Progenitor cell of endocrine pancreas (in vitro differentiated cells): Measurements from ENCODE around the gene DDX24. TPM values are rescaled to one million over a fixed set of nuclear protein-coding genes. Genes with fewer than 3 reads are reported as not detected.

Experiments used
- DNase-seq: peaks from one replicate; pipeline ENCODE4 v3.0.0; 2021; ENCODE audit warnings: low spot score; ENCODE audit not compliant: unreplicated experiment
- H3K27ac Mint-ChIP-seq: 2 replicates; pipeline ENCODE4 v1.8.0; 2021; ENCODE audit warnings: mild to moderate bottlenecking, moderate library complexity, mixed read lengths
- H3K27me3 Mint-ChIP-seq: 2 replicates; pipeline ENCODE4 v1.8.0; 2021; ENCODE audit warnings: mixed read lengths
- H3K36me3 Mint-ChIP-seq: 2 replicates; pipeline ENCODE4 v1.8.0; 2022; ENCODE audit warnings: mixed read lengths; ENCODE audit not compliant: insufficient read depth
- H3K4me1 Mint-ChIP-seq: 2 replicates; pipeline ENCODE4 v1.8.0; 2021; ENCODE audit warnings: low read depth, mixed read lengths
- H3K4me3 Mint-ChIP-seq: 2 replicates; pipeline ENCODE4 v1.8.0; 2021; ENCODE audit warnings: low read depth, mild to moderate bottlenecking, moderate library complexity, mixed read lengths
- H3K9me3 Mint-ChIP-seq: 2 replicates; pipeline ENCODE4 v1.8.0; 2021; ENCODE audit warnings: low read depth, mixed read lengths
- total RNA-seq: library from RNA; stranded (reverse); gene quantifications from 2 replicates; pipeline ENCODE4 v1.2.1, GENCODE V29; 2021
- TF ChIP-seq, protein P1 (sequence below): fragments of 200-600 bp; sonication (generic); IDR thresholded peaks from one replicate; pipeline ENCODE4 v1.5.0; 2021; ENCODE audit warnings: antibody characterized with exemption, mild to moderate bottlenecking; ENCODE audit not compliant: unreplicated experiment

The DDX24 gene
- total RNA-seq, 1 donor from 2014 or later: 139 TPM

DNA sequence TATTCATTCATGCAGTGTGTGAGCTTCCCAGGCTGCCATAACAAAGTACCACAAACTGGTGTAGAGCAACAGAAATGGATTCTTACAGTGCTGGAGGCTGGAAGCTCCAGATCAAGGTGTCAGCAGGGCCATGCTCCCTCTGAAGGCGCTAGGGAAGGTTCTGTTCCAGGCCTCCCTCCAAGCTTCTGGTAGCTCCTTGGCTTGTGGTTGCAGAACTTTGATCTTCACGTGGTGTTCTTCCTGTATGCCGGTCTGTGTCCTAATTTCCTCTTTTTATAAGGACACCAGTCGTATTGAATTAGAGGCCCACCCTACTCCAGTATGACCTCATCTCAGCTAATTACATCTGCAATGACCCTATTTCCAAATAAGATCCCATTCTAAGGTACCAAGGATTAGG lies 51.7 kb downstream of the DDX24 start:
- TF ChIP-seq, protein P1, sequence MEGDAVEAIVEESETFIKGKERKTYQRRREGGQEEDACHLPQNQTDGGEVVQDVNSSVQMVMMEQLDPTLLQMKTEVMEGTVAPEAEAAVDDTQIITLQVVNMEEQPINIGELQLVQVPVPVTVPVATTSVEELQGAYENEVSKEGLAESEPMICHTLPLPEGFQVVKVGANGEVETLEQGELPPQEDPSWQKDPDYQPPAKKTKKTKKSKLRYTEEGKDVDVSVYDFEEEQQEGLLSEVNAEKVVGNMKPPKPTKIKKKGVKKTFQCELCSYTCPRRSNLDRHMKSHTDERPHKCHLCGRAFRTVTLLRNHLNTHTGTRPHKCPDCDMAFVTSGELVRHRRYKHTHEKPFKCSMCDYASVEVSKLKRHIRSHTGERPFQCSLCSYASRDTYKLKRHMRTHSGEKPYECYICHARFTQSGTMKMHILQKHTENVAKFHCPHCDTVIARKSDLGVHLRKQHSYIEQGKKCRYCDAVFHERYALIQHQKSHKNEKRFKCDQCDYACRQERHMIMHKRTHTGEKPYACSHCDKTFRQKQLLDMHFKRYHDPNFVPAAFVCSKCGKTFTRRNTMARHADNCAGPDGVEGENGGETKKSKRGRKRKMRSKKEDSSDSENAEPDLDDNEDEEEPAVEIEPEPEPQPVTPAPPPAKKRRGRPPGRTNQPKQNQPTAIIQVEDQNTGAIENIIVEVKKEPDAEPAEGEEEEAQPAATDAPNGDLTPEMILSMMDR: no peak
- Mint-ChIP-seq H3K27me3 (no peaks in the 10 kb centered on the region), H3K36me3 (peaks cover 8% of the 10 kb centered on the region), H3K27ac (no peak overlapping the region), H3K9me3 (no peaks in the 10 kb centered on the region), H3K4me1 (peaks cover 6% of the 10 kb centered on the region), H3K4me3 (no peak overlapping the region)
- no peak for DNase-seq

DNA sequence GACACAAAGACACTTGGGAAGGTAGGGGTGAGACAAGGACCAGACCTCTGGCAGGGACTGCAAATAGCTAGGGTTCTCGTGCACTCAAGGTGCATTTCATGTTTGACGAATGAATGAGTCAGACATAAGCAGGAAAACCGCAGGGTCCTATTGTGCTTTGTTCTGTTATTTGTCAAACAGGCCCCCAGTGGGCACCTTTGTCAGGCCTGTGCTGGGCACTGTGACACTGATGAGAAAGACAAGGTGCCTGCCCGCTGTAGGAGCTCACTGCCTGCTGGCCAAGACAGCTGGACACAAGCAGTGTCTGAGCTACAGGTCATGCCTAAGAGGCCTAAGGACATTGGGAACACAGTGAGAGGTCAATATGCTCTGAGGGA lies 52.6 kb downstream of the DDX24 start:
- peaks cover 6% of the 10 kb centered on the region for H3K4me1 Mint-ChIP-seq
- no peak for DNase-seq
- H3K27me3 Mint-ChIP-seq: no peaks in the 10 kb centered on the region
- no peaks in the 10 kb centered on the region for H3K9me3 Mint-ChIP-seq
- peaks cover 2% of the 10 kb centered on the region for H3K36me3 Mint-ChIP-seq
- peak overlapping the region; percentile 61 for H3K4me3 Mint-ChIP-seq
- TF ChIP-seq, protein P1: no peak
- peak overlapping the region; percentile 35 for H3K27ac Mint-ChIP-seq

DNA sequence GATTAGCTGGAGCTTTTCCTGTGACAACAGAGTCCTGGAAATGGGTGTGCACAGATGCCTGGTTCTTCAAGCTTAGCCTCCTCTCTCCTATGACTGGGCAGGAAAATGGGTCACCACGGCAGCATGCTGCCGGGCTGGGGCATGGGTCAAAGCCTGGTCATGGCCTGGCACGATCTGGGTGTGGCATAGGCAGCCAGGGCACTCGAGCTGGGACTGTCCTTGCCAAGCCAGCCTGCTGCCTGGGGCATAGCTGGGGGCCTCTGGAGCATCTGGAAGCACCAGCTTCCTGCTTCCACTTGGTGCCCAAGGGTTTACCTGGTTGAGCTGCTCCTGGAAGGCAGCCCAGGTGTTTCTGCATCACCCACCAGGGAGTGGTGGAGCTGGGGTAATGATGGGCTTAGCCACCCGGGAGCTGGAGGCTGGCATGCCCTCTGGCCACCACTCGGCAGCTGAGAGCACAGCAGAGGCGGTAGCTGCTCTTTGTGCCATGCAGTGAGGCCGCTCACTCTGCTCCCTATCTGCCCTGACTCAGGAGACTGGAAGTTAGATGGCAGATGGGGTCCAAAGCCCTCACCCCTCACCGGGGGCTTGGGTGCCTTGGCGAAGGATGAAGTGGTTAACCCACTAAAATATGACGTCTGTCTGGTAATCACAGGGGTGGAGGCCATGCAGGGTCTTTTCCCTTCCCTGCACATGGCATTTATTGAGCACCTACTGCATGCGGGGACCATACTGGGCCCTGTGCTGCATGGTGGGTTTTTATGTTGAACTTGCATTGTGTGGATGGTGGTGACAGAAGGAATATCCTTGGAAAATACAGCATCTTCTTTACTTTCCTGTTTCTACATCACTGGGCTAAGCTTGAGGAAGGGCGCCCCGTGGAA lies 53.2 kb downstream of the DDX24 start:
- DNase-seq: no peak
- H3K27me3 Mint-ChIP-seq: no peaks in the 10 kb centered on the region
- TF ChIP-seq, protein P1: no peak
- H3K9me3 Mint-ChIP-seq: no peaks in the 10 kb centered on the region
- H3K4me3 Mint-ChIP-seq: peak overlapping the region; percentile 69
- no peaks in the 10 kb centered on the region for H3K36me3 Mint-ChIP-seq
- peak overlapping the region; percentile 35 for H3K27ac Mint-ChIP-seq
- H3K4me1 Mint-ChIP-seq: peaks cover 7% of the 10 kb centered on the region

DNA sequence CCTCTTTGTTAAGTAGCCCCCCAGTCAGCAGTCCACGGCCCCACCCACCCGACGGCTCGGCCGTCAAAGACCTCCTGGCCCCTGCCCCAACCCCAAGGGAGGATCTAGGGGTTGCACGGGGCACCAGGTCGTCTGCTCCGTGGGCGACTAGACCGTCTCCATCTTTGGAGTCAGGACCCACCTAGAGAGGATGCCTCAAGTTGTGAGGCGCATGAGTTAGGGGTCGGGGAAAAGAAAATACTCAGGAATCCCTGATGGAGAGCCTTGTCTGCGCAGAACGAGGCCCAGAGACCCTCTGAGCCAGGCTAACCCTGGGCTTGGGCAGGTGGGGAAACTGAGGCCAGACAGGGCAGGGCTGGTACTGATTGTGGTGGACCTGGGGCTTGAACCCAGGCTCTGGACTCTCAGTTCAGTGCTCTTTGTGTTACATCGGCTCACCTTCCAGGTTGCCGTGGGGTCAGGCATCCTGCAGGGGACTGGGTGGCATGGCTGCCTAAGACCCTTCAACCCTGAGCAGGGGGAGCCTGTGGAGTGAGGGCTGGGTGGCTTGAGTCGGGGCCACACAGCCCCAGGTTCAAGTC lies 54.0 kb downstream of the DDX24 start:
- Mint-ChIP-seq H3K36me3 (no peaks in the 10 kb centered on the region), H3K4me3 (peak overlapping the region; percentile 69), H3K27me3 (no peaks in the 10 kb centered on the region), H3K27ac (peak overlapping the region; percentile 10), H3K4me1 (peaks cover 9% of the 10 kb centered on the region), H3K9me3 (no peaks in the 10 kb centered on the region)
- TF ChIP-seq, protein P1: no peak
- DNase-seq: no peak

DNA sequence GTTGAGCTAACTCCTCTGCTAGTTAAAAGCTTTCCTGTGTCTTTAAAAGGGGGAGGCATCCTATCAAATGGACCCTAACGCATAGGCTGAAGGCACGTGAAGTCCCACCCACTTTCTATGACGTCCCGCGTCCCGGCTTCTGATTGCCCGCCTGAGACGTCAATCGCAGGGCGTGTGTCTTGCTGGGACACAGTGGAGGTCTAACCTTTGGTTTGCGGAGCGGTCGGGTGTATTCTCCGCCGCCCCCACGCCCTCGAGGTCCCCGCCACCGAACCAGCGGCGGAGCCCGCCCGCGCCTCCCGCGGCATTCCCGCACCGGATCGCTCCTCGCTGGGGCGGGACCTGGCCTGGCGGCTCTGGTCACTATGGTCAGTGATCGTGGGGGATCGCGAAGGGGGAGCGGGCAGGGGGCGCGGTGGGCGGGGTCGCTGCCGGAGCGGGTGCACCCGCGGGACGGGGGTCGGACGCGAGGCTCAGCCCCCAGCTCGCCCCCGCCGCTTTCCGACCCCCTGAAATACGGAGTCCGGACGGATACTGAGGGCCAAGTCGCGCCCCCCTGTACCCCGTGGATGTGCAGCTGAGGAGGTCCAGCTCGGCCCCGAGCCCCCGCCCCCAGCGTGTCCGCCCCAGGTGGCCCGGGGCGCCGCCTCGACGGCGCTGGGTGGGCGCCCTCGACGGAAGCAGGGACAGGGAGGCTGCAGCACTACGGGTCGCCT lies 54.7 kb downstream of the DDX24 start, which contains the start of gene OTUB2:
Gene OTUB2, plus strand, starts transcription at position 168 of the 716 bp plus-strand sequence. Its CDS starts 198 bp downstream, at position 366.
- TF ChIP-seq, protein P1: peak; percentile 7
- Mint-ChIP-seq H3K27me3 (no peaks in the 10 kb centered on the region), H3K27ac (no peak within 1 kb of the TSS), H3K9me3 (no peaks in the 10 kb centered on the region), H3K4me3 (peak within 1 kb of the TSS; percentile 78), H3K36me3 (no peaks in the 10 kb centered on the region), H3K4me1 (peaks cover 9% of the 10 kb centered on the region)
- DNase-seq: peak; percentile 93
